Transverse colon (tissue), 4 donors: ENCODE data around the gene TCF3. TPM values are rescaled to one million over a fixed set of nuclear protein-coding genes. Genes with fewer than 3 reads are reported as not detected.

Experiments
- DNase-seq: peaks from one replicate; pipeline ENCODE4 v3.0.0-alpha.2; 2019
- H3K27ac ChIP-seq, 4 donors: fragments of 200-600 bp; sonication (generic); 2 replicates each; pipeline ENCODE4 v1.5.1; 2016 to 2018; ENCODE audit warnings: inconsistent platforms in 4 of 4
- H3K27me3 ChIP-seq: fragments of 200-600 bp; sonication (generic); 2 replicates; pipeline ENCODE4 v1.5.1; 2017; ENCODE audit warnings: inconsistent platforms
- H3K36me3 ChIP-seq, 4 donors: fragments of 200-600 bp; sonication (generic); 2 replicates each; pipeline ENCODE4 v1.5.1; 2017 to 2019; ENCODE audit warnings: inconsistent platforms in 4 of 4
- H3K4me1 ChIP-seq, 4 donors: fragments of 200-600 bp; sonication (generic); 2 replicates each; pipeline ENCODE4 v1.5.1; 2017 to 2020; ENCODE audit warnings: inconsistent platforms in 4 of 4
- H3K4me3 ChIP-seq, 4 donors: fragments of 200-600 bp; sonication (generic); 1 replicate in 1 of 4; 2 replicates in 3 of 4; pipeline versions ENCODE4 v1.5.1 to v1.6.1; 2017 to 2019; ENCODE audit warnings: inconsistent platforms in 4 of 4
- H3K9me3 ChIP-seq, 2 donors: fragments of 200-600 bp; sonication (generic); 2 replicates each; pipeline ENCODE4 v1.5.1; 2017 to 2019; ENCODE audit warnings: inconsistent platforms in 2 of 2
- EP300 ChIP-seq: sonication (generic); formaldehyde crosslinking; IDR thresholded peaks from one replicate; pipeline ENCODE4 v1.6.1; 2017; ENCODE audit warnings: antibody characterized with exemption, low read depth
- POLR2A ChIP-seq: fragments of 450-650 bp; IDR thresholded peaks from one replicate; pipeline ENCODE4 v1.6.1; 2016; ENCODE audit warnings: antibody characterized with exemption, mild to moderate bottlenecking, moderate library complexity
- POLR2AphosphoS5 ChIP-seq, 3 donors: sonication (generic); formaldehyde crosslinking; IDR thresholded peaks; one replicate each; pipeline ENCODE4 v1.6.1; 2016; ENCODE audit warnings: antibody characterized with exemption in 3 of 3
- WGBS, 2 donors: methylation state at CpG; one replicate each; pipeline ENCODE4 v1.1.5; 2018; ENCODE audit warnings: low coverage in 1 of 2; 5-methylcytosine and 5-hydroxymethylcytosine counted together
- in situ Hi-C, 4 donors: fragments of 200-750 bp; cut with MboI; loops; one replicate each; pipeline versions ENCODE4 v1.15.0 to v1.15.1; 2017; ENCODE audit warnings: low sequenced_read_pairs in 3 of 4, low pct_ligation_motif_present in 1 of 4, low pct_unique_long_range_greater_than_20kb in 1 of 4
- intact Hi-C: fragments of 100-400 bp; cut with DNase I; formaldehyde crosslinking; loops from one replicate; pipeline ENCODE4 v1.15.1; 2023; ENCODE audit warnings: low total_unique reads
- total RNA-seq, 4 donors: library from RNA; depleted of rRNA; stranded (reverse); fragments of >200 nt; gene quantifications; one replicate each; pipeline ENCODE4 v1.1.0, GENCODE V29; 2016
- TF ChIP-seq, protein P1 (sequence below), 5 experiments: fragments of 200-600 bp in 3 of 5; fragments of 450-650 bp in 2 of 5; sonication (generic) in 3 of 5; IDR thresholded peaks; 1 replicate in 2 of 5; 2 replicates in 3 of 5; pipeline ENCODE4 v1.5.1; 2016 to 2017; ENCODE audit warnings: antibody characterized with exemption in 5 of 5, inconsistent platforms in 3 of 5, mild to moderate bottlenecking in 2 of 5, moderate library complexity in 1 of 5

TCF3 gene
- total RNA-seq, 4 donors from 2014 or later: 55.9 to 160 (median 79.7) TPM

DNA sequence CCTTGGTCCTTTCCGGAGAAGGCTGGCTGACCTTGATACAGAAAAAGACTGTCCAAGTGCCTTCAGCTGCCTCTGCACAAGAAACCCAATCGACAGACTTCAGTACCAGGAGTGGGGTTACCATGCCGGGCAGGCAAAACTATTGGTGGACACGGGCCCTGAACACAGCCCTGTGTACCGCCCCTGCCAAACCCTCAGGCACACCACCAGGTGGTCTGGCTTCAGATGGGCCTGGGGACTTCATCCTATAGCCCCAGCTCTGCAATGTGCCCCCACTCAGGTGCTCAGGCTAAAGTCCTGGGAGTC lies 17.5 kb downstream of the TCF3 start:
- in situ Hi-C loops: no loop called here
- no peak for DNase-seq
- H3K4me1 ChIP-seq: peaks cover 0 to 19% (median 17%) of the 10 kb centered on the region in 4 donors
- peaks cover 0 to 13% (median 0%) of the 10 kb centered on the region in 4 donors for H3K36me3 ChIP-seq
- no peak overlapping the region for H3K4me3 ChIP-seq
- H3K27me3 ChIP-seq: no peaks in the 10 kb centered on the region
- 98% methylated on average over 5 of the region's 5 CpGs; no CpG with 5 or more reads in 1 of the 2 donors for WGBS, 2 donors
- H3K27ac ChIP-seq: no peak overlapping the region
- H3K9me3 ChIP-seq: no peaks in the 10 kb centered on the region
- intact Hi-C loops: no loop called here
- TF ChIP-seq, protein P1, sequence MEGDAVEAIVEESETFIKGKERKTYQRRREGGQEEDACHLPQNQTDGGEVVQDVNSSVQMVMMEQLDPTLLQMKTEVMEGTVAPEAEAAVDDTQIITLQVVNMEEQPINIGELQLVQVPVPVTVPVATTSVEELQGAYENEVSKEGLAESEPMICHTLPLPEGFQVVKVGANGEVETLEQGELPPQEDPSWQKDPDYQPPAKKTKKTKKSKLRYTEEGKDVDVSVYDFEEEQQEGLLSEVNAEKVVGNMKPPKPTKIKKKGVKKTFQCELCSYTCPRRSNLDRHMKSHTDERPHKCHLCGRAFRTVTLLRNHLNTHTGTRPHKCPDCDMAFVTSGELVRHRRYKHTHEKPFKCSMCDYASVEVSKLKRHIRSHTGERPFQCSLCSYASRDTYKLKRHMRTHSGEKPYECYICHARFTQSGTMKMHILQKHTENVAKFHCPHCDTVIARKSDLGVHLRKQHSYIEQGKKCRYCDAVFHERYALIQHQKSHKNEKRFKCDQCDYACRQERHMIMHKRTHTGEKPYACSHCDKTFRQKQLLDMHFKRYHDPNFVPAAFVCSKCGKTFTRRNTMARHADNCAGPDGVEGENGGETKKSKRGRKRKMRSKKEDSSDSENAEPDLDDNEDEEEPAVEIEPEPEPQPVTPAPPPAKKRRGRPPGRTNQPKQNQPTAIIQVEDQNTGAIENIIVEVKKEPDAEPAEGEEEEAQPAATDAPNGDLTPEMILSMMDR (IDR thresholded peaks at IDR 0.05): no peak
- TF ChIP-seq EP300: no peak
- no peak for TF ChIP-seq POLR2A
- no peak for TF ChIP-seq POLR2AphosphoS5 (IDR thresholded peaks at IDR 0.05)

- no peak overlapping the region for H3K4me3 ChIP-seq
- in situ Hi-C loops (no loop called here), intact Hi-C loops (no loop called here)
- no peak for DNase-seq
- H3K4me1 ChIP-seq: peaks cover 0 to 19% (median 17%) of the 10 kb centered on the region in 4 donors
- H3K27ac ChIP-seq: no peak overlapping the region
- WGBS, 2 donors: 76 to 93% methylated on average over 3 to 19 of the region's 19 CpGs
- no peaks in the 10 kb centered on the region for H3K27me3 ChIP-seq
- TF ChIP-seq, protein P1 (IDR thresholded peaks at IDR 0.05): no peak
- TF ChIP-seq POLR2A: no peak
- TF ChIP-seq EP300: no peak
- TF ChIP-seq POLR2AphosphoS5 (IDR thresholded peaks at IDR 0.05): no peak
- H3K36me3 ChIP-seq: peaks cover 0 to 13% (median 0%) of the 10 kb centered on the region in 4 donors
- no peaks in the 10 kb centered on the region for H3K9me3 ChIP-seq
Observed at GRCh38 chr19:1634242-1634937, 18.0 kb downstream of the TCF3 start.

- 74 to 77% methylated on average over 3 to 11 of the region's 11 CpGs for WGBS, 2 donors
- H3K27ac ChIP-seq: peak overlapping the region; percentile 66 to 82 (median 72)
Observed at GRCh38 chr19:1633269-1633826, 19.1 kb downstream of the TCF3 start.

More at GRCh38 chr19:1633269-1633826, 19.1 kb downstream of the TCF3 start:
- no peak for DNase-seq
- no peaks in the 10 kb centered on the region for H3K27me3 ChIP-seq
- peaks cover 0 to 19% (median 17%) of the 10 kb centered on the region in 4 donors for H3K4me1 ChIP-seq
- in situ Hi-C loops (no loop called here), intact Hi-C loops (no loop called here)
- no peak for TF ChIP-seq POLR2A
- TF ChIP-seq, protein P1 (IDR thresholded peaks at IDR 0.05): no peak
- no peak for TF ChIP-seq POLR2AphosphoS5 (IDR thresholded peaks at IDR 0.05)
- peaks cover 0 to 3% (median 0%) of the 10 kb centered on the region in 4 donors for H3K36me3 ChIP-seq
- no peaks in the 10 kb centered on the region for H3K9me3 ChIP-seq
- H3K4me3 ChIP-seq: no peak overlapping the region
